Chondrocyte (in vitro differentiated cells): ENCODE results near the gene MTMR2. TPM values are rescaled to one million over a fixed set of nuclear protein-coding genes. Genes with fewer than 3 reads are reported as not detected.
"Not testable (repeated sequence)": the region's sequence is repeated elsewhere in the genome, so short reads cannot be mapped to it uniquely, and the experiment has no call there.

Source experiments
- DNase-seq: peaks from one replicate; pipeline ENCODE4 v3.0.0; 2021; ENCODE audit warnings: mixed read lengths, low spot score
- H3K27ac Mint-ChIP-seq: one replicate; pipeline ENCODE4 v1.8.0; 2021; ENCODE audit warnings: mild to moderate bottlenecking, moderate library complexity, mixed read lengths; ENCODE audit not compliant: unreplicated experiment
- H3K27me3 Mint-ChIP-seq: 2 replicates; pipeline ENCODE4 v1.8.0; 2021; ENCODE audit warnings: low read depth, mixed read lengths
- H3K36me3 Mint-ChIP-seq: 2 replicates; pipeline ENCODE4 v1.8.0; 2021; ENCODE audit warnings: low read depth, mixed read lengths
- H3K4me1 Mint-ChIP-seq: 2 replicates; pipeline ENCODE4 v1.8.0; 2021; ENCODE audit warnings: low read depth, mild to moderate bottlenecking, mixed read lengths
- H3K4me3 Mint-ChIP-seq: one replicate; pipeline ENCODE4 v1.8.0; 2021; ENCODE audit warnings: mild to moderate bottlenecking, moderate library complexity, mixed read lengths; ENCODE audit not compliant: unreplicated experiment
- H3K9me3 Mint-ChIP-seq: 2 replicates; pipeline ENCODE4 v1.8.0; 2021; ENCODE audit warnings: low read depth, mixed read lengths
- CTCF ChIP-seq: fragments of 200-600 bp; sonication (generic); IDR thresholded peaks from 2 replicates; pipeline ENCODE4 v1.5.0; 2021; ENCODE audit warnings: antibody characterized with exemption, mild to moderate bottlenecking, moderate library complexity
- total RNA-seq: library from RNA; stranded (reverse); gene quantifications from 3 replicates; pipeline ENCODE4 v1.2.1, GENCODE V29; 2021

MTMR2 gene
- total RNA-seq, 1 donor from 2014 or later: 52.1 TPM

DNA sequence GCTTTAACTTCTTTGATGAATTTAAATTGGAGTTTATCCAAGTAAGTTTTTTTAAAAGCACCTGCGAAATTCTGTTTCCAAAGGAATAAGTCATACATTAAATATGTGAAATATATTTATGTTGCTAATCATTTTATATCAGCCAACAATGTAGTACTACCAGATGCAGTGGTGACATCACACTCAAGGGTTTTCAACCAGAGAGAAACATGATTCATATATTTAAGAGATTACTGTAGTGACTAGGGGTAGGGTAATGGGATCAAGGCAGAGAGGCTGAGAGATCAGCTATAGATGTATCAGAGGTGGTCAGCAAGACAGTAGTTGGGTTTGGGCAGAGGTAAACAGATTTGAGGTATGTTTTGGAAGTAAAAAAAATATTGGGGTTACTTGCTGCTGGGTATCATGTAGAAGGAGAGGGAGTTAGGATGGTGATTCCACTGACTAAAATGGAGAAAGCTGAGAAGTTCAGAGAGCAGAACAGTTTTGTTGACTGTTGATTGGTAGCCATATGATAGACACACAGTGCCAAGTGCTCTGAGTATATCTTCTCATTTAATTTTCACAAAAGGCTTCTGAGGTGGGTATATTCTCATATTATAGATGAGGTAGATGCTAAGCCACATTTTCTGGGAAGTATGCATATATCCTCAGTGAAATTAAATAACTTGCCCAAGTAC lies 94.2 kb downstream of the MTMR2 start:
- DNase-seq: no peak
- peaks cover 22% of the 10 kb centered on the region for H3K36me3 Mint-ChIP-seq
- peaks cover 17% of the 10 kb centered on the region for H3K4me1 Mint-ChIP-seq
- peak overlapping the region; percentile 53 for H3K27ac Mint-ChIP-seq
- no peaks in the 10 kb centered on the region for H3K9me3 Mint-ChIP-seq
- no peak for TF ChIP-seq CTCF
- no peak overlapping the region for H3K4me3 Mint-ChIP-seq
- no peaks in the 10 kb centered on the region for H3K27me3 Mint-ChIP-seq

DNA sequence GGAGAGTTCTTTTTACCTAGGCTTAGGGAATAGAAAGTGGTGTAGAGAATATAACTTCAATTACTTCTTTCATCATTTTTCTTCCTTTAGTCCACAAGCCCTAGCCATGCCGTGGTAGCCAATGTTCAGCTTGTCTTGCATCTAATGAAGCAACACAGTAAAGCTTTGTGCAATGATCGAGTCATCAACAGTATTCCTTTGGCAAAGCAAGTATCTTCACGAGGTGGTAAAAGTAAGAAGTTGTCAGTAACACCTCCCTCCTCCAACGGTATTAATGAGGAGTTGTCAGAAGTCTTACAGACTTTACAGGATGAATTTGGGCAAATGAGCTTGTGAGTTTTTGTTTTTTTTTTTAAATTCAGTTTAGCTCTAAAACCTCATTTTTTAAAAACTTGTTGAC lies 96.2 kb downstream of the MTMR2 start:
- no peak overlapping the region for H3K27ac Mint-ChIP-seq
- H3K27me3 Mint-ChIP-seq: no peaks in the 10 kb centered on the region
- peaks cover 25% of the 10 kb centered on the region for H3K36me3 Mint-ChIP-seq
- no peak for DNase-seq
- no peaks in the 10 kb centered on the region for H3K9me3 Mint-ChIP-seq
- TF ChIP-seq CTCF: no peak
- no peak overlapping the region for H3K4me3 Mint-ChIP-seq
- peaks cover 14% of the 10 kb centered on the region for H3K4me1 Mint-ChIP-seq

DNA sequence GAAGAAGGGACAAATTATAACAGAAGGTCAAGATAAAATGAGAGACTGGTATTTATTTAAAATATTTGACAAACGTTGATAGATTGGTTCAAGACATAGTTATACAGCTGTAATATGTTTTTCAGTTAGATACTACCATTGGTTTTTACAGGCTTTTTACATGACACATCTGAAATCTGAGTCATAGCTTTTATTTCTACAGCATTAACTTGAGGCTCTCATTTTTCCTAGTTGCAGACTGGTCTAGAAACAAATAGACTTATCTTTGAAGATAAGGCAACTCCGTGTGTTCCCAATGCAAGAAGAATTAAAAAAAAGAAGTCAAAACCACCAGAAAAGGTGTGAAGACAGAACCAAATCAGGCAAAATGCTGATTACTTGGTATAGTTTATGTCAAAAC lies 102.3 kb downstream of the MTMR2 start:
- Mint-ChIP-seq H3K36me3 (peaks cover 31% of the 10 kb centered on the region), H3K4me1 (peaks cover 11% of the 10 kb centered on the region), H3K9me3 (peaks cover 4% of the 10 kb centered on the region), H3K4me3 (no peak overlapping the region), H3K27me3 (no peaks in the 10 kb centered on the region), H3K27ac (peak overlapping the region; percentile 67)
- TF ChIP-seq CTCF: no peak
- DNase-seq: no peak

GRCh38 chr11:95816037-95816436 lies 107.9 kb downstream of the MTMR2 start:
- Mint-ChIP-seq H3K9me3 (peaks cover 4% of the 10 kb centered on the region), H3K4me3 (no peak overlapping the region), H3K27me3 (no peaks in the 10 kb centered on the region), H3K4me1 (peaks cover 2% of the 10 kb centered on the region), H3K36me3 (peaks cover 10% of the 10 kb centered on the region), H3K27ac (no peak overlapping the region)
- TF ChIP-seq CTCF: no peak
- no peak for DNase-seq

GRCh38 chr11:95811052-95811451 lies 112.9 kb downstream of the MTMR2 start:
- not testable (repeated sequence) for H3K4me1 Mint-ChIP-seq, H3K4me3 Mint-ChIP-seq, DNase-seq, H3K27ac Mint-ChIP-seq, H3K27me3 Mint-ChIP-seq
- peaks cover 21% of the 10 kb centered on the region for H3K9me3 Mint-ChIP-seq
- H3K36me3 Mint-ChIP-seq: peaks cover 12% of the 10 kb centered on the region

GRCh38 chr11:95806464-95806863 lies 117.4 kb downstream of the MTMR2 start:
- peaks cover 19% of the 10 kb centered on the region for H3K36me3 Mint-ChIP-seq
- not testable (repeated sequence) for H3K4me1 Mint-ChIP-seq, H3K4me3 Mint-ChIP-seq, H3K27me3 Mint-ChIP-seq, H3K27ac Mint-ChIP-seq, DNase-seq
- H3K9me3 Mint-ChIP-seq: peaks cover 21% of the 10 kb centered on the region
